GM21367 (cell line): ENCODE results near the gene C10orf105.

Experiments used
- ATAC-seq: cut with Tn5 transposase; IDR thresholded peaks from one replicate; pipeline ENCODE4 v1.9.1; 2021; ENCODE audit not compliant: unreplicated experiment

The C10orf105 gene

GRCh38 chr10:71719464-71720201, at the start of gene C10orf105:
C10orf105 (minus strand) TSS chr10:71719778; CDS start chr10:71716337, 3,441 bp downstream.
- no peak for ATAC-seq

- no peak for ATAC-seq
Observed at GRCh38 chr10:71767420-71768035, 48.0 kb upstream of the C10orf105 start.

- ATAC-seq, result no peak
Observed at GRCh38 chr10:71766717-71767419, 47.3 kb upstream of the C10orf105 start.

- ATAC-seq, result no peak
Observed at GRCh38 chr10:71765906-71766716, 46.5 kb upstream of the C10orf105 start.

- ATAC-seq, result no peak
Observed at GRCh38 chr10:71765176-71765904, 45.8 kb upstream of the C10orf105 start.

GRCh38 chr10:71763352-71764127, 44.0 kb upstream of the C10orf105 start:
- no peak for ATAC-seq

- no peak for ATAC-seq
Observed at GRCh38 chr10:71762324-71762723, 42.7 kb upstream of the C10orf105 start.

GRCh38 chr10:71761541-71762113, 42.0 kb upstream of the C10orf105 start:
- ATAC-seq, result no peak

- ATAC-seq, result no peak
Observed at GRCh38 chr10:71761105-71761511, 41.5 kb upstream of the C10orf105 start.

- no peak for ATAC-seq
Observed at GRCh38 chr10:71757399-71757922, 37.9 kb upstream of the C10orf105 start.

- no peak for ATAC-seq
Observed at GRCh38 chr10:71756311-71757191, 37.0 kb upstream of the C10orf105 start.

- no peak for ATAC-seq
Observed at GRCh38 chr10:71755179-71755879, 35.8 kb upstream of the C10orf105 start.

GRCh38 chr10:71754562-71754961, 35.0 kb upstream of the C10orf105 start:
- no peak for ATAC-seq

- no peak for ATAC-seq
Observed at GRCh38 chr10:71753960-71754505, 34.5 kb upstream of the C10orf105 start.

GRCh38 chr10:71753091-71753959, 33.7 kb upstream of the C10orf105 start:
- ATAC-seq, result no peak

- ATAC-seq, result no peak
Observed at GRCh38 chr10:71752391-71753090, 33.0 kb upstream of the C10orf105 start.
